Activated T-helper 17 cell treated with anti-CD3 and anti-CD28 coated beads, Interleukin-2, amount 50 U/mL, for 72 hours (primary cell): ENCODE data around the gene SCTR. TPM values are rescaled to one million over a fixed set of nuclear protein-coding genes. Genes with fewer than 3 reads are reported as not detected.

ENCODE experiments used
- ATAC-seq: fragments of 150-1000 bp; cut with Tn5 transposase; replicated peaks from 2 replicates; pipeline ENCODE4 v1.10.0; 2021; ENCODE audit warnings: mild to moderate bottlenecking, moderate library complexity
- H3K27ac Mint-ChIP-seq: one replicate; pipeline ENCODE4 v1.8.0; 2022; ENCODE audit warnings: mixed read lengths
- H3K27me3 Mint-ChIP-seq: one replicate; pipeline ENCODE4 v1.8.0; 2022; ENCODE audit warnings: mixed read lengths
- H3K36me3 Mint-ChIP-seq: one replicate; pipeline ENCODE4 v1.8.0; 2022; ENCODE audit warnings: low read depth, mild to moderate bottlenecking, mixed read lengths
- H3K4me1 Mint-ChIP-seq: one replicate; pipeline ENCODE4 v1.8.0; 2022; ENCODE audit warnings: mixed read lengths
- H3K4me3 Mint-ChIP-seq: one replicate; pipeline ENCODE4 v1.8.0; 2022; ENCODE audit warnings: mild to moderate bottlenecking, mixed read lengths
- H3K9me3 Mint-ChIP-seq: one replicate; pipeline ENCODE4 v1.8.0; 2022; ENCODE audit warnings: mixed read lengths
- total RNA-seq, 2 donors: library from RNA; stranded (reverse); gene quantifications; one replicate each; pipeline ENCODE4 v1.2.3, GENCODE V29; 2022

The SCTR gene
- total RNA-seq, 2 donors from 2014 or later, result not detected

- Mint-ChIP-seq H3K4me3 (no peak overlapping the region), H3K4me1 (no peaks in the 10 kb centered on the region), H3K27me3 (peaks cover 7% of the 10 kb centered on the region), H3K27ac (no peak overlapping the region), H3K9me3 (no peaks in the 10 kb centered on the region), H3K36me3 (no peaks in the 10 kb centered on the region)
- no peak for ATAC-seq
These were observed 47.2 kb downstream of the SCTR start for GRCh38 chr2:119477113-119477505.

DNA sequence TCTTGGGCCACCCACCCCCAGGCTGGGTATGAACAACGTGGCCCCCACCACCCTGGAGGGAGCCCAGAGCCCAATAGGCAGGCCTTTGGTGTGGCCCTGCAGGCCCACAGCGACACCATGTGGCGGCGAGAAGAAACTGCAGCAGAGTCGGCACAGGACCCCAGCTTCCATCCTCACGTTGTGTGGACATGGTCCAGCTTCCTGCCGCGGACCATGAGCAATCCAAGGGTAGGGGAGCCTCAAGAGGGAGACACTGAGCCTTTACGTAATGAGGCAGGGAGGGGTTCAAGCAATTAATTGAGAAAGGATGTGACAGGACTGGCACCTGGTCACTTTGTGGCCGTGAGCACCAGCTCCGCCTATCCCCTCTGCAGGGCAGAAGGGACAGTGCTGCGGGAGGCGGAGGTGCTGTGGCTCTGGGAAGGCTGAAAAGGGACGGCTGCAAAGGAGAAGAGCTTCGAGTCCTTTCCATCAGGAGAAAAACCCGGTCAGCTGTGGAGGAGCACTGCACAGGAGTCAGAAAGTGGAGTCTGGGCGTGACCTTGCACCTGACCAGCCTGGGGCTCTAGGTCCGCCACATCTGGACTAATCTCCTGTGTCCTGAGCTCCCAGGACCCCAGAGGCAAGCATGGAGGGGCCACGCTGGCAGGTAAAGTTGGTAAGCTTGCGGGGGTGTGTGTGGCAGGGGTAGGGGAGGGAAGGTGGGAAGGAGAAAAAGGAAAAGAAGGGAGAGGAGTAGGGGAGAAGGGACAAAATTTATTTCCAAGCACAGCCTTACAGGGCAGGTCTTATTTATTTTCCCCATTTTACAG, 47.8 kb downstream of the SCTR start:
- H3K4me3 Mint-ChIP-seq, result no peak overlapping the region
- no peak overlapping the region for H3K27ac Mint-ChIP-seq
- H3K4me1 Mint-ChIP-seq, result no peaks in the 10 kb centered on the region
- no peaks in the 10 kb centered on the region for H3K36me3 Mint-ChIP-seq
- no peaks in the 10 kb centered on the region for H3K9me3 Mint-ChIP-seq
- ATAC-seq, result peak; percentile 47
- peaks cover 7% of the 10 kb centered on the region for H3K27me3 Mint-ChIP-seq

- Mint-ChIP-seq H3K4me3 (no peak overlapping the region), H3K9me3 (no peaks in the 10 kb centered on the region), H3K36me3 (no peaks in the 10 kb centered on the region), H3K27me3 (peaks cover 7% of the 10 kb centered on the region), H3K27ac (no peak overlapping the region), H3K4me1 (no peaks in the 10 kb centered on the region)
- ATAC-seq, result no peak
These were observed 48.4 kb downstream of the SCTR start for GRCh38 chr2:119475857-119476244.

- ATAC-seq, result no peak
- Mint-ChIP-seq H3K27me3 (peaks cover 7% of the 10 kb centered on the region), H3K4me3 (no peak overlapping the region), H3K4me1 (no peaks in the 10 kb centered on the region), H3K36me3 (no peaks in the 10 kb centered on the region), H3K9me3 (no peaks in the 10 kb centered on the region), H3K27ac (no peak overlapping the region)
These were observed 48.9 kb downstream of the SCTR start for GRCh38 chr2:119475225-119475856.

DNA sequence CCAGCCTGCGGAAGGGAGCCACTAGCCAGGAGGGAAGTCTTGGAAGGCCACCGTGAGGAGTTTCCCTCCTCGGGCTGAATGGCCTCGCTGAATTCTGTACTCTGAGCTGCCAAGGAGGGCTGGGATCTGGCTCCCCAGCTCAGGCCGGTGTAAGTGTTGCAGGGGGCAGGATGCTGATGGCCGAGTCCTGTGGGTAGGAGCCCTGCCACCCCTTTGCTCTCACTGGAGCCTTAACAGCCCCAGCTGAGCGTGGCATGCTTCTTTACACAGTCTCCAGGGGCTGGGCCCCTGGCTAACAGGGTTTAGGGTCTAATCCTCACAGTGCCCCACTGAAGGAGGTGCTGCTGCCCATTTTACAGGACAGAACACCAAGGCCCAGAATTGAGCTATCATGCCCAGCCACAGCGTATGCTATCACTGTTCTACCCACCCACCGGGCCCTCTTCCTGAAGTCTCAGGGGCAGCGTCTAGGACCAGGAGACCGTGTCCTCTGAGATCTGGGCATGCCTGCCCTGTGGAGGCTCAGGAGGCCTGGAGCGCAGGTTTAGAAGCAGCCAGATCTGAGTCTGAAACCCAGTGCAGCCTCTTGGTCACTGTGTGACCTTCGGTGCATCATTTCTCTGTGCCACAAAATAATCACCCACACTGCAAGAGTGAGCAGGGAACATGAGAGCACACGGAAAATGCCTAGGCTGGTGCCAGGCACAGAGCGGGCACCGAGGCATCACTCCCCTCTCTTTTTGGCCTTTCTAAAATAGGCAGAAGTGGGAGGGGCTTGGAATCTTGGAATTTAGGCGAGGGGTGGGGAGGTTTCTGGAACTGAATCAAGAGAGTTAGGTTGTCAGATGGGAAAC, 49.7 kb downstream of the SCTR start:
- Mint-ChIP-seq H3K27ac (no peak overlapping the region), H3K36me3 (no peaks in the 10 kb centered on the region), H3K27me3 (peaks cover 7% of the 10 kb centered on the region), H3K9me3 (no peaks in the 10 kb centered on the region), H3K4me3 (no peak overlapping the region), H3K4me1 (no peaks in the 10 kb centered on the region)
- peak; percentile 6 for ATAC-seq

DNA sequence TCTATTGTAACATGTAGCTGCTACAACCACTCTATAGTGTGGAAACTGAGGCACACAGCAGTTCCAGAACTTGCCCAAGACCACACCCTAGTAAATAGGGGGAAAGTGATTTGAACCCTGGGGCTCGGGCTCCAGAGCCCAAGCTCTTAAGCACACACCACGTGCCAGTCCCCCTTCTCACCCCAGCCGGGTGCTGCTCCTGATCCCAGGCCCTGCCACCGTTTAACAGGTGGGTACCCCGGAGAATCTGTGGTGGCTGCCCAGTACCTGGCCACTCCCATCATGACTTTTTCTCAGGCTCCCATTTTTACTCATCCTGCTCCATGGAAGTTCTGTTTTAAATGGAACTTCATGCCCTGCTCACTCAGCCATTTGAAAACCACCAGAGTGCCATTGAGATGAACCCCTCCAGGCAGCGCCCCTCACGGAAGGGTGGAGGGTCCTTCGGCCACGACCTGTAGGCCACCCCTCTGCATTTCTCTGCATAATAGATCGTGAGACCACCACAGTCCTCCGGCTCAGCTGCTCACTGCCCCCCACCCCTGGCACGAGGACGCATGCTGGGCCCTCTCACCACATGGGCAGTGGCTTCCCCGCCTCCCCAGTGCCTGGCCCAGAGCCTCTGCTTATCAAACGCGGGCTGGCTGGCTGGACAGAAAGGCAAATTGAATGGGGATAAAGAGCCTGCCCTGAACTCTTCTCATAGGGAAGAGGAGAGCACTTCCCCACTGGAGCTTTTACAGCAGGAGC, 50.5 kb downstream of the SCTR start:
- Mint-ChIP-seq H3K4me1 (no peaks in the 10 kb centered on the region), H3K36me3 (no peaks in the 10 kb centered on the region), H3K4me3 (no peak overlapping the region), H3K27ac (no peak overlapping the region), H3K27me3 (peaks cover 8% of the 10 kb centered on the region), H3K9me3 (no peaks in the 10 kb centered on the region)
- ATAC-seq, result no peak

DNA sequence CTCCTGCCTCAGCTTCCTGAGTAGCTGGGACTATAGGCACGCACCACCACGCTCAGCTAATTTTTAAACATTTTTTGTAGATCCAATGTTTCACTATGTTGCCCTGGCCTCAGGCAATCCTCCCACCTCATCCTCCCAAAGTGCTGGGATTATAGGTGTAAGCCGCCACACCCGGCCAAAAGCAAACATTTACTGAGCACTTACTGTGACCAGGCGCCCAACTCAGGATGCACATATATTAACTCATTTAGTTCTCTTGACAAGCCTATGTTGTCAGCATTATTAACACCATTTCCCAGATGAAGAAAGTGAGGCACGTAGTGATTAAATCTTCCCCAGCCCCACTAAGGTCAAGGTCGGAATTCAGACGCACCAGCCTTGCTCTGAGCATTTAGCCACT, 51.5 kb downstream of the SCTR start:
- Mint-ChIP-seq H3K4me1 (no peaks in the 10 kb centered on the region), H3K27ac (no peak overlapping the region), H3K36me3 (no peaks in the 10 kb centered on the region), H3K9me3 (no peaks in the 10 kb centered on the region), H3K27me3 (peaks cover 9% of the 10 kb centered on the region), H3K4me3 (no peak overlapping the region)
- ATAC-seq, result no peak

DNA sequence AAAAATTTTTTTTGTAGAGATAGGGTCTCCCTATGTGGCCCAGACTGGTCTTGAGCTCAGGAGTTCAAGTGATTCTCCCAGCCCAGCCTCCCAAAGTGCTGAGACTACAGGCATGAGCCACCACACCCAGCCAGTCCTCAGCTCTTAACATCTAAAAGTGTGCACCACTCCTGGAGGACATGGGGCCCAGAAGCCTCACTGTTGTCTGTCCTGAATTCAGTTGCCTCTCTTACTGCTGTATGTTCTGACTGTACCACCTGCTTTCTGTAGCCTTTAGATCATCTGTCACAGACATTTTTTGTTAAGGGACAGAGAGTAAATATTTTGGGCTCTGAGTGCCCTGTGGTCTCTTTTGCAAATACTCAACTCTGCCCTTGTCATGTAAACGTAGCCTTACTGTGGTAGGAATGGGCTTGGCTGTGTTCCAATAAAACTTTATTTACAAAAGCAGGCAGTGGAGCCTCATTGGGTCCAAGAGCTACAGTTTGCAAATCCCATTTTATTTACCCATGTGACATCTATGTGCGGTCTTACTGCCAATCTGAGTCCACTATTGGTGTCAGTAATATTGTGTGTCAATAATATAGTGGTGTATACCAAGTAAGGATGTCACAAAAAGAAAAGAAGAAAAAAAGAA, 54.5 kb downstream of the SCTR start:
- no peaks in the 10 kb centered on the region for H3K36me3 Mint-ChIP-seq
- H3K4me3 Mint-ChIP-seq, result no peak overlapping the region
- no peak overlapping the region for H3K27ac Mint-ChIP-seq
- ATAC-seq, result no peak
- peaks cover 9% of the 10 kb centered on the region for H3K27me3 Mint-ChIP-seq
- H3K9me3 Mint-ChIP-seq, result no peaks in the 10 kb centered on the region
- no peaks in the 10 kb centered on the region for H3K4me1 Mint-ChIP-seq

GRCh38 chr2:119469131-119469530, 55.2 kb downstream of the SCTR start:
- H3K9me3 Mint-ChIP-seq, result no peaks in the 10 kb centered on the region
- ATAC-seq, result no peak
- H3K4me3 Mint-ChIP-seq, result no peak overlapping the region
- H3K4me1 Mint-ChIP-seq, result no peaks in the 10 kb centered on the region
- no peak overlapping the region for H3K27ac Mint-ChIP-seq
- H3K27me3 Mint-ChIP-seq, result peaks cover 9% of the 10 kb centered on the region
- no peaks in the 10 kb centered on the region for H3K36me3 Mint-ChIP-seq

- H3K4me1 Mint-ChIP-seq, result no peaks in the 10 kb centered on the region
- H3K27ac Mint-ChIP-seq, result no peak overlapping the region
- no peaks in the 10 kb centered on the region for H3K36me3 Mint-ChIP-seq
- no peaks in the 10 kb centered on the region for H3K9me3 Mint-ChIP-seq
- peaks cover 9% of the 10 kb centered on the region for H3K27me3 Mint-ChIP-seq
- no peak overlapping the region for H3K4me3 Mint-ChIP-seq
- ATAC-seq, result no peak
These were observed 55.9 kb downstream of the SCTR start for GRCh38 chr2:119468154-119468955.

DNA sequence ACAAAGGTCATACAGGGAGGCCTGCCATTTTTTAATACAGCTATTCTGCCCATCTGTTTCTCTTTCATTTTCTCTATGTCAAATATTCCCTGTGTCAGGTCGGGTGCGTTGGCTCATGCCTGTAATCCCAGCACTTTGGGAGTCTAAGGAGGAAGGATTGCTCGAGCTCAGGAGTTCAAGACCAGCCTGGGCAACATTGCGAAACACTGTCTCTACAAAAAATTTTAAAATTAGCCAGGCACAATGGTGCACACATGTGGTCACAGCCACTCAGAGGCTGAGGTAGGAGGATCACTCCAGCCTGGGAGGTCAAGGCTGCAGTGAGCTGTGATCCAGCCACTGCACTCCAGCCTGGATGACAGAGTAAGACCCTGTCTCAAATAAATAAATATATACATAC, 57.9 kb downstream of the SCTR start:
- H3K9me3 Mint-ChIP-seq, result no peaks in the 10 kb centered on the region
- no peaks in the 10 kb centered on the region for H3K36me3 Mint-ChIP-seq
- H3K27me3 Mint-ChIP-seq, result peaks cover 9% of the 10 kb centered on the region
- no peak for ATAC-seq
- H3K27ac Mint-ChIP-seq, result no peak overlapping the region
- H3K4me1 Mint-ChIP-seq, result no peaks in the 10 kb centered on the region
- no peak overlapping the region for H3K4me3 Mint-ChIP-seq

DNA sequence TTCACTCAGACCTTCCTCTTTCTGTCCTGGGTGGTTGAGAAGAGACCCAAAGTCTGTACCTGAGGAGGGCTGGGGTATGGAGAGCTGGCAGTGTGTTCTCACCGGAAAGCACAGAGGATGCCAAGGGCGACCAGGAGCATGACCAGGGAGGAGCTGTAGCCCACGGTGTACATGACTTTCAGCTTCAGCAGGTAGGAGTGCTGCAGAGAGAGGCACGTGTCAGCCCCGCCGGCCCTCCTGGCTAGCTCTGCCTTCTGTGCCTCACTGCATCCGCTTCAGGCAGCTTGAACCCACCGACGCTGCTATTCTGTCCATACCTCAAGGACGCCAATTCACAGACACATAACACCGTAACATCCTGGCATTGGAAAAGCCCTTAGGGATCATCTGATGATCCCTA, 58.6 kb downstream of the SCTR start:
- Mint-ChIP-seq H3K27ac (no peak overlapping the region), H3K9me3 (no peaks in the 10 kb centered on the region), H3K4me3 (no peak overlapping the region), H3K4me1 (no peaks in the 10 kb centered on the region), H3K36me3 (no peaks in the 10 kb centered on the region), H3K27me3 (peaks cover 9% of the 10 kb centered on the region)
- no peak for ATAC-seq

DNA sequence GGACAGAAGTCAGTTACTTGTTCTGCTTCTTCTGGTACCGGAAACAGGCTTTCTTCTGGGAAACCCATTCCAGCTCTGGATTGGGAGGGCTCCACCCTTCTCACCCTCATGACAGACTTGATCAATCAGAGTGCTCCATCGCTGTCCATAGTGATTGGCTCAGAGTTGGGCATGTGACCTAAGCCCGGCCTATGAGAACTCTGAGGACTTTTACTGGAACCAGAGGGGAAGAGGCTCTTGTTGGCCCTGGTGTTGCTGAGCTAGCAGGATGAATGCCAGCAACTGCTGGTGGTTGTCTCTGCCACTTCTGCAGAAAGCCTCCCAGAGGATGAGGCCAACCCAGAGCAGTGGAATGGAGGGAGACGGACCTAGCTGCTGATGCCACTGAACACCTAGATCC, 59.3 kb downstream of the SCTR start:
- no peak for ATAC-seq
- Mint-ChIP-seq H3K4me3 (no peak overlapping the region), H3K27me3 (peaks cover 9% of the 10 kb centered on the region)

More for the DNA sequence above, 59.3 kb downstream of the SCTR start:
- Mint-ChIP-seq H3K4me1 (no peaks in the 10 kb centered on the region), H3K27ac (no peak overlapping the region), H3K36me3 (no peaks in the 10 kb centered on the region), H3K9me3 (no peaks in the 10 kb centered on the region)
